Fibroblast of the aortic adventitia (primary cell): ENCODE results near the gene NPTN. TPM values are rescaled to one million over a fixed set of nuclear protein-coding genes. Genes with fewer than 3 reads are reported as not detected.
"Not testable (repeated sequence)": the region's sequence is repeated elsewhere in the genome, so short reads cannot be mapped to it uniquely, and the experiment has no call there.

Source experiments
- DNase-seq: peaks from one replicate; pipeline ENCODE4 v3.0.0-alpha.2; 2010; ENCODE audit warnings: low read depth
- H3K4me3 ChIP-seq: 2 replicates; pipeline ENCODE4 v1.5.1; 2011; ENCODE audit warnings: low read depth, mild to moderate bottlenecking, control low read depth, low read length, moderate library complexity
- CTCF ChIP-seq: IDR thresholded peaks from 2 replicates; pipeline ENCODE4 v1.5.1; 2011; ENCODE audit warnings: mild to moderate bottlenecking, low read length, control low read depth, inconsistent platforms; ENCODE audit not compliant: insufficient read depth
- total RNA-seq: library from RNA; depleted of rRNA; stranded (reverse); fragments of >200 nt; gene quantifications from 2 replicates; pipeline ENCODE4 v1.2.3, GENCODE V29; 2012; ENCODE audit warnings: low replicate concordance

The NPTN gene
- total RNA-seq, 1 donor = 72.6 TPM

- no peak for DNase-seq
- no peak for TF ChIP-seq CTCF
Observed at GRCh38 chr15:73655724-73656123, 22.5 kb upstream of the NPTN start.

GRCh38 chr15:73654659-73655058 lies 21.5 kb upstream of the NPTN start:
- TF ChIP-seq CTCF = no peak
- no peak overlapping the region for H3K4me3 ChIP-seq
- DNase-seq = no peak

More at GRCh38 chr15:73655724-73656123, 22.5 kb upstream of the NPTN start:
- H3K4me3 ChIP-seq = no peak overlapping the region

- peak; percentile 70 for DNase-seq
- no peak for TF ChIP-seq CTCF
- no peak overlapping the region for H3K4me3 ChIP-seq
Observed at GRCh38 chr15:73650416-73651126, 17.4 kb upstream of the NPTN start.

GRCh38 chr15:73648014-73648295 lies 14.8 kb upstream of the NPTN start:
- TF ChIP-seq CTCF = no peak
- no peak for DNase-seq

GRCh38 chr15:73647259-73648013 lies 14.2 kb upstream of the NPTN start:
- TF ChIP-seq CTCF = no peak
- no peak for DNase-seq
- no peak overlapping the region for H3K4me3 ChIP-seq

More at GRCh38 chr15:73648014-73648295, 14.8 kb upstream of the NPTN start:
- no peak overlapping the region for H3K4me3 ChIP-seq

GRCh38 chr15:73639464-73639863 lies 6.3 kb upstream of the NPTN start:
- DNase-seq, H3K4me3 ChIP-seq: not testable (repeated sequence)

- DNase-seq = peak; percentile 22
- H3K4me3 ChIP-seq = no peak overlapping the region
- no peak for TF ChIP-seq CTCF
Observed at GRCh38 chr15:73637527-73637926, 4.3 kb upstream of the NPTN start.
